22Rv1 (cell line): ENCODE measurements around the gene BRD4.

ENCODE experiments used
- CTCF ChIP-seq: fragments of 450-650 bp; IDR thresholded peaks from 2 replicates; pipeline ENCODE4 v1.5.1; 2017; ENCODE audit warnings: mild to moderate bottlenecking
- ZFX ChIP-seq: fragments of 450-650 bp; IDR thresholded peaks from 2 replicates; pipeline ENCODE4 v1.6.1; 2017; ENCODE audit warnings: antibody characterized with exemption, borderline replicate concordance

DNA sequence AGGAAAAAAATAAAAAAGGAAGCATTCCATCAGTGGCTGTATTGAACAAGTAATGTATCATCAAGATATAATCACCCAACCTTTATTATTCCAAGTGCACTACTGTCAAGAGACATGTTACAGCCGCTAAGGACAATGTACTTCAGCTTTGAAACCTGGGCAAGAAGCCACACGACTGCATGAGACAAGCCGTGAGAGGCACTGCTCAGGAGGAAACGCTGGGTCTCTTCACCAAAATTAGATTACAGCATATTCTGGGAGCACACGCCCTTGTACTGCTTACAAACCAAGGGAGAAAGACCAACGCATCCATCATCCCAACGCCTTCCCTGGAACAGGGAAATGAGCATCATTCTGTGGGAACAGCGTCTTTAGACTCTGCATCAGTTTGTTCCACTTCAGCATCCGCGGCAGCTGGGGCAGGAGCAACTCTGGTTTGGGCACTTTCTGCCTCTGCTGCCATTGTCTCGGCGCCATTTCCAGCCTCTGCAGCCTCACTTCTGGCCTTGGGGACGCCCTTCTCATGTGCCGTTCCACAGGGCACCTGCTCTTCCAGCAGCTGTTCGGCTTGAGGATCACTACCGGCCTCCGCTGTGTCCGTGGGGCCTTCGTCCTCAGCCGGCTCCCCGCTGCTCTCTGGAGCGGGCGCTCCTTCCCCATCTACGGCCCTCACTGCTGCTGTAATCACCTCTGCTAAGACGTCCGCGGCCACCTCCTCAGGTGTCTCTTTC is 22.4 kb upstream of the BRD4 start:
- no peak for TF ChIP-seq CTCF
- TF ChIP-seq ZFX: no peak
